Sigmoid colon (tissue), 7 donors: Measurements from ENCODE around the gene PHF13. TPM values are rescaled to one million over a fixed set of nuclear protein-coding genes. Genes with fewer than 3 reads are reported as not detected.

Experiments used
- DNase-seq: peaks from one replicate; pipeline ENCODE4 v3.0.0-alpha.2; 2019
- H3K27ac ChIP-seq, 4 donors: fragments of 200-600 bp; sonication (generic); one replicate each; pipeline ENCODE4 v1.5.1; 2016 to 2019; ENCODE audit warnings: mild to moderate bottlenecking in 1 of 4
- H3K27me3 ChIP-seq, 3 donors: fragments of 200-600 bp; sonication (generic); one replicate each; pipeline ENCODE4 v1.5.1; 2019; ENCODE audit warnings: mild to moderate bottlenecking in 1 of 3
- H3K36me3 ChIP-seq, 4 donors: fragments of 200-600 bp; sonication (generic); one replicate each; pipeline ENCODE4 v1.5.1; 2016 to 2019
- H3K4me1 ChIP-seq, 4 donors: fragments of 200-600 bp; sonication (generic); one replicate each; pipeline ENCODE4 v1.5.1; 2017 to 2019
- H3K4me3 ChIP-seq, 4 donors: fragments of 200-600 bp; sonication (generic); one replicate each; pipeline ENCODE4 v1.5.1; 2017 to 2019; ENCODE audit warnings: mild to moderate bottlenecking in 2 of 4, moderate library complexity in 1 of 4
- H3K9me3 ChIP-seq, 4 donors: fragments of 200-600 bp in 3 of 4; sonication (generic) in 3 of 4; one replicate each; pipeline versions ENCODE4 v1.5.1 to v1.6.1; 2013 to 2019
- EP300 ChIP-seq, 4 donors: sonication (generic); formaldehyde crosslinking; IDR thresholded peaks; one replicate each; pipeline ENCODE4 v1.6.1; 2017; ENCODE audit warnings: antibody characterized with exemption in 4 of 4
- POLR2A ChIP-seq, 2 donors: fragments of 450-650 bp; IDR thresholded peaks; one replicate each; pipeline ENCODE4 v1.6.1; 2016; ENCODE audit warnings: antibody characterized with exemption in 2 of 2, mild to moderate bottlenecking in 2 of 2, moderate library complexity in 2 of 2
- POLR2AphosphoS5 ChIP-seq, 4 donors: sonication (generic); formaldehyde crosslinking; IDR thresholded peaks; one replicate each; pipeline ENCODE4 v1.6.1; 2017; ENCODE audit warnings: antibody characterized with exemption in 4 of 4
- WGBS, 2 donors: extraction: QIAGEN DNeasy Blood & Tissue Kit; methylation state at CpG; one replicate each; pipeline ENCODE4 v1.1.7; 2013; 5-methylcytosine and 5-hydroxymethylcytosine counted together
- intact Hi-C: fragments of 100-400 bp; cut with DNase I; formaldehyde crosslinking; loops from one replicate; pipeline ENCODE4 v1.15.1; 2023
- polyA plus RNA-seq, 3 donors: library from polyadenylated mRNA; stranded (reverse); fragments of 200-250 nt; gene quantifications; one replicate each; pipeline ENCODE4 v1.2.3, GENCODE V29; 2013
- total RNA-seq, 4 donors: library from RNA; depleted of rRNA; stranded (reverse); fragments of >200 nt; gene quantifications; one replicate each; pipeline ENCODE4 v1.1.0, GENCODE V29; 2016
- TF ChIP-seq, protein P1 (sequence below), 4 experiments: fragments of 450-650 bp in 3 of 4; fragments of 200-600 bp in 1 of 4; IDR thresholded peaks; one replicate each; pipeline ENCODE4 v1.5.1; 2016 to 2019; ENCODE audit warnings: antibody characterized with exemption in 4 of 4, mild to moderate bottlenecking in 3 of 4, moderate library complexity in 2 of 4
- donor health status: healthy with polysubstance abuse.
- donor health status: Bipolar disorder and iron deficiency.
- donor health status: healthy.

The PHF13 gene
- total and polyA plus RNA-seq, 7 donors = 3.9 to 19.4 (median 12.5) TPM

- Histone ChIP-seq H3K27ac (peak overlapping the region in 1 of 4 donors; percentile 40), H3K36me3 (peaks cover 56 to 98% (median 84%) of the 10 kb centered on the region in 4 donors)
- intact Hi-C loops = no loop called here
Measured at GRCh38 chr1:6592441-6592840, 21.1 kb upstream of the PHF13 start.

GRCh38 chr1:6592865-6593593, 20.5 kb upstream of the PHF13 start:
- intact Hi-C loops = no loop called here

More at GRCh38 chr1:6592441-6592840, 21.1 kb upstream of the PHF13 start:
- 53 to 60% methylated on average over 5 of the region's 5 CpGs for WGBS, 2 donors
- Histone ChIP-seq H3K4me1 (peaks cover 0 to 60% (median 55%) of the 10 kb centered on the region in 4 donors), H3K4me3 (no peak overlapping the region), H3K9me3 (no peaks in the 10 kb centered on the region), H3K27me3 (no peaks in the 10 kb centered on the region)
- TF ChIP-seq, protein P1, sequence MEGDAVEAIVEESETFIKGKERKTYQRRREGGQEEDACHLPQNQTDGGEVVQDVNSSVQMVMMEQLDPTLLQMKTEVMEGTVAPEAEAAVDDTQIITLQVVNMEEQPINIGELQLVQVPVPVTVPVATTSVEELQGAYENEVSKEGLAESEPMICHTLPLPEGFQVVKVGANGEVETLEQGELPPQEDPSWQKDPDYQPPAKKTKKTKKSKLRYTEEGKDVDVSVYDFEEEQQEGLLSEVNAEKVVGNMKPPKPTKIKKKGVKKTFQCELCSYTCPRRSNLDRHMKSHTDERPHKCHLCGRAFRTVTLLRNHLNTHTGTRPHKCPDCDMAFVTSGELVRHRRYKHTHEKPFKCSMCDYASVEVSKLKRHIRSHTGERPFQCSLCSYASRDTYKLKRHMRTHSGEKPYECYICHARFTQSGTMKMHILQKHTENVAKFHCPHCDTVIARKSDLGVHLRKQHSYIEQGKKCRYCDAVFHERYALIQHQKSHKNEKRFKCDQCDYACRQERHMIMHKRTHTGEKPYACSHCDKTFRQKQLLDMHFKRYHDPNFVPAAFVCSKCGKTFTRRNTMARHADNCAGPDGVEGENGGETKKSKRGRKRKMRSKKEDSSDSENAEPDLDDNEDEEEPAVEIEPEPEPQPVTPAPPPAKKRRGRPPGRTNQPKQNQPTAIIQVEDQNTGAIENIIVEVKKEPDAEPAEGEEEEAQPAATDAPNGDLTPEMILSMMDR (IDR thresholded peaks at IDR 0.05) = no peak
- TF ChIP-seq POLR2A (IDR thresholded peaks at IDR 0.05) (no peak), EP300 (IDR thresholded peaks at IDR 0.05) (no peak), POLR2AphosphoS5 (IDR thresholded peaks at IDR 0.05) (no peak)
- DNase-seq = no peak

DNA sequence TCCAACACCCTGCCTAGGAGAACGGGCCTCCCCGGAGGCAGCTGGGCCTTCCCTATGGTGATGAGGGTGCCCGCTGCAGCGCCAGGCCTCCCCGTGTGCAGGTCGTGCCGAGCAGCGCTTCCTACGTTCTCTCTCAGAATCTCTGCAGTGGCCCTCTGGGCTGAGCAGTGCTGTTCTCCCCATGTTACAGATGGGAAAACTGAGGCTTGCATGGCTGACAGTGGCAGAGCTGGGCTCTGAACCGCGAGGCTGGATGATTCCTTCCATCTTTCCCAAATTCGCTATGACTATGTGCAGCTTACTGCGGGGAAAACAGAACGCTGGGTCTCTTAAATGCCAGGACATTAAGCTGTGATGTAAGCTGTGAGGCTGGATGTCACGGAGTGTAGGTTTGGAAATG, 19.7 kb upstream of the PHF13 start:
- WGBS, 2 donors = 95 to 96% methylated on average over 15 of the region's 15 CpGs
- Histone ChIP-seq H3K4me3 (no peak overlapping the region), H3K9me3 (no peaks in the 10 kb centered on the region), H3K27ac (no peak overlapping the region), H3K27me3 (no peaks in the 10 kb centered on the region), H3K36me3 (peaks cover 55 to 98% (median 88%) of the 10 kb centered on the region in 4 donors), H3K4me1 (peaks cover 0 to 60% (median 57%) of the 10 kb centered on the region in 4 donors)
- TF ChIP-seq, protein P1 (IDR thresholded peaks at IDR 0.05) = no peak
- TF ChIP-seq POLR2A (IDR thresholded peaks at IDR 0.05) (no peak), POLR2AphosphoS5 (IDR thresholded peaks at IDR 0.05) (no peak), EP300 (IDR thresholded peaks at IDR 0.05) (no peak)
- no peak for DNase-seq
- intact Hi-C loops = no loop called here

More at GRCh38 chr1:6592865-6593593, 20.5 kb upstream of the PHF13 start:
- peaks cover 61 to 98% (median 87%) of the 10 kb centered on the region in 4 donors for H3K36me3 ChIP-seq
- H3K27me3 ChIP-seq = no peaks in the 10 kb centered on the region
- H3K4me1 ChIP-seq = peaks cover 0 to 60% (median 55%) of the 10 kb centered on the region in 4 donors
- 94 to 95% methylated on average over 38 of the region's 38 CpGs for WGBS, 2 donors
- H3K9me3 ChIP-seq = no peaks in the 10 kb centered on the region
- no peak for DNase-seq
- H3K27ac ChIP-seq = no peak overlapping the region
- no peak overlapping the region for H3K4me3 ChIP-seq
- TF ChIP-seq, protein P1 (IDR thresholded peaks at IDR 0.05) = no peak
- TF ChIP-seq EP300 (IDR thresholded peaks at IDR 0.05) = no peak
- no peak for TF ChIP-seq POLR2AphosphoS5 (IDR thresholded peaks at IDR 0.05)
- TF ChIP-seq POLR2A (IDR thresholded peaks at IDR 0.05) = no peak

GRCh38 chr1:6594977-6595740, 18.4 kb upstream of the PHF13 start:
- intact Hi-C loops = loop anchor here (5.0 kb wide), 2 partner anchors 38 to 42 kb away; partner anchors contain the start of gene TAS1R1
- peak overlapping the region in 1 of 4 donors; percentile 3 for H3K27ac ChIP-seq

More at GRCh38 chr1:6594977-6595740, 18.4 kb upstream of the PHF13 start:
- Histone ChIP-seq H3K4me1 (peaks cover 0 to 66% (median 62%) of the 10 kb centered on the region in 4 donors), H3K9me3 (no peaks in the 10 kb centered on the region), H3K4me3 (no peak overlapping the region), H3K27me3 (no peaks in the 10 kb centered on the region), H3K36me3 (peaks cover 54 to 93% (median 81%) of the 10 kb centered on the region in 4 donors)
- WGBS, 2 donors = 89 to 93% methylated on average over 11 of the region's 11 CpGs
- no peak for DNase-seq
- TF ChIP-seq POLR2AphosphoS5 (IDR thresholded peaks at IDR 0.05) (no peak), EP300 (IDR thresholded peaks at IDR 0.05) (no peak), POLR2A (IDR thresholded peaks at IDR 0.05) (no peak)
- TF ChIP-seq, protein P1 (IDR thresholded peaks at IDR 0.05) = no peak
